Ishikawa (cell line): ENCODE measurements around the gene SLC9B2.

Experiments
- CREB1 ChIP-seq: IDR thresholded peaks from 2 replicates; pipeline ENCODE4 v1.6.1; 2012; ENCODE audit warnings: low read depth
- TAF1 ChIP-seq: IDR thresholded peaks from 2 replicates; pipeline ENCODE4 v1.6.1; 2012; ENCODE audit warnings: low read depth, mild to moderate bottlenecking
- USF1 ChIP-seq: IDR thresholded peaks from 2 replicates; pipeline ENCODE4 v1.6.1; 2012

- TF ChIP-seq USF1 (no peak), TAF1 (no peak), CREB1 (no peak)
Measured at GRCh38 chr4:102981005-102981404, 95.6 kb downstream of the SLC9B2 start.
